ENCODE measurements around the gene OR6A2. TPM values are rescaled to one million over a fixed set of nuclear protein-coding genes. Genes with fewer than 3 reads are reported as not detected.

The OR6A2 gene
- total and polyA plus RNA-seq, 2 of the 4 experiments (the other 2 are of a cell fraction): 0.07 to 0.72 TPM

DNA sequence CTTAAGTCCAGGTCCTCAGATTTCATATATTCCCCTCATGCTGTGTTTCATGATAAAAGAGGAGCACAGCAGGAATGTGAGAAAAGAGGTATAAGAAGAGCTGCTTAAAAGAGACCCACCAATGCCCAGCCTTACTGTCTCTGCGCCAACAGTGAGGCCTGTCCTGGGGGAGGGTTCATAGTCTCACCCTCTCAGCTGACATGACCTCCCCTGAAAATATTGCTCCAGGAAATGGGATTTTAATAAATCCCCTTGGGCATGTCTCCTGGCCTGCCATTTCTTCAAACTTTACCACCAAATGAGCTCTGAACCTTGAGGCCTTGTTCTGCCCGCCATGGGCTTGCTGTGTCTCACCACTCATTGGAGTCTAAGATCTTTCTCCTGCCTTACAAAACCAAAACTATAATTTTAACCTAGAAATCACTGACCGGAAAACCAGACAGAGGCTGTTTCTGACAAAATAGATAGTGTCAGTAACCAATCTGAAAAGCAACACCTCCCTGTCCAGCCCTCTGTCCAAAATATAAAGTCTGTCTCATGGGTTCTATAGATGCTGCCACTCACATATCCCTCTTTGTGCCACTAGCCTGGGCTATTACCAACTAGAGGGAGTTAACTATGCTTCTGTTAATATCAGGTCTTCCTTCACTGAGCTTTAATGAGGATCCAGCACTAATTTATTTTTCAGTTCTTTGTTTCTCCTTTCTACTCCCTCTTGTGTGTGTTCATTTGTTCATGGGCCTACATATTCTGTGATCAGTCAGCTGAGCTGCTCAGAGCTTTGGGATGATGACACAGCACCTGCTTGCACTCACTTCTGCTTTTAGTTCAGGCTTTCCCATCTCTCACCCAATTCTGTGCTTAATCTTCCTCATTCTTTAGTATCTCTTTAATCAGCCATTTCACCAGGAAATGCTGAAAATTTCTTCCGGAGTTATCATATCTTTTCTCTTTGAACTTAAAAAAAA is 27.3 kb downstream of the OR6A2 start, which contains the start of gene OR2AG2 (continued):
- TF ChIP-seq RFX5 (IDR thresholded peaks at IDR 0.05; ENCODE audit: low read depth, low read length): no peak

DNA sequence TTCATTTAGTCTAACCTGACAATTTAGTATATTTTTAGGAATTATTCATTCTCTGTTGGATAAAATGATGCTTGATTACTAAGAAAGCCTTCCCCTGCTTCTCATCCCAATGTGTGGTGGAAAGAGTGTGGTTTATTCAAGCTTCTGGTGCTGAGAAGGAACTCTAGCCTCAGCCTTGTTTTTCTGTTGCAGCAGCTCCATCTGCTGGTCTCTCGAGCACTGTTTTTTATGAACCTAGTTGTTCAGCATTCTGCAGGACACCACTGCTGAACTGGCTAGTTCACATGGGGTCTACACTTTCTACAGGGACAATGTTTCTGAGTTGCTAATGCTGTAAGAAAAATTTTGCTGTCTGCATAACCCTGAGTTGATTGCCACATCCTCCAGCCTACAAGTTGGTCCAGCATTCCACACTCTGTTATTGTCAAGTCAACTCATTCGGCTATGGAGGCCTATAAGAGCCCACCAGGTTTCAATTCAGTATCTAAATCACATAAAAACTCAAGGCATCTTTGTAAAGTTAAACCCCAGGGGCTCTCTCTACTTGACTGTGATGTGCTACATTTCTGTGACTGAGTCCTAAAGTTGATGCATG is 42.0 kb downstream of the OR6A2 start:
- H3K4me2 ChIP-seq (ENCODE audit: low read depth, low read length): no peak overlapping the region
- BruUV-seq (replicated peaks): no TSS peak
- DNase-seq: peak; percentile 59
- no peaks in the 10 kb centered on the region for H3K9me1 ChIP-seq (ENCODE audit: insufficient read depth, low read length)
- no peaks in the 10 kb centered on the region for H3K36me3 ChIP-seq (ENCODE audit: control insufficient read depth, insufficient read depth, low read length)
- CTCF ChIA-PET: interaction anchor here (0.5 to 1.2 kb wide), 7 partner anchors 11 to 378 kb away, joined by 3 to 9 read pairs (median 4); no protein-coding TSS in a partner anchor
- H2AFZ ChIP-seq (replicated peaks; ENCODE audit: low read length, poor library complexity): no peak overlapping the region
- TF ChIP-seq, protein P1, sequence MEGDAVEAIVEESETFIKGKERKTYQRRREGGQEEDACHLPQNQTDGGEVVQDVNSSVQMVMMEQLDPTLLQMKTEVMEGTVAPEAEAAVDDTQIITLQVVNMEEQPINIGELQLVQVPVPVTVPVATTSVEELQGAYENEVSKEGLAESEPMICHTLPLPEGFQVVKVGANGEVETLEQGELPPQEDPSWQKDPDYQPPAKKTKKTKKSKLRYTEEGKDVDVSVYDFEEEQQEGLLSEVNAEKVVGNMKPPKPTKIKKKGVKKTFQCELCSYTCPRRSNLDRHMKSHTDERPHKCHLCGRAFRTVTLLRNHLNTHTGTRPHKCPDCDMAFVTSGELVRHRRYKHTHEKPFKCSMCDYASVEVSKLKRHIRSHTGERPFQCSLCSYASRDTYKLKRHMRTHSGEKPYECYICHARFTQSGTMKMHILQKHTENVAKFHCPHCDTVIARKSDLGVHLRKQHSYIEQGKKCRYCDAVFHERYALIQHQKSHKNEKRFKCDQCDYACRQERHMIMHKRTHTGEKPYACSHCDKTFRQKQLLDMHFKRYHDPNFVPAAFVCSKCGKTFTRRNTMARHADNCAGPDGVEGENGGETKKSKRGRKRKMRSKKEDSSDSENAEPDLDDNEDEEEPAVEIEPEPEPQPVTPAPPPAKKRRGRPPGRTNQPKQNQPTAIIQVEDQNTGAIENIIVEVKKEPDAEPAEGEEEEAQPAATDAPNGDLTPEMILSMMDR (conservative IDR thresholded peaks at IDR 0.05; ENCODE audit: low read depth, low read length): peak; percentile 54
- TF ChIP-seq POLR2A (IDR thresholded peaks at IDR 0.05; ENCODE audit: low read depth, low read length): no peak
- peak; percentile 39; the same call in 1 of the 2 replicates for TF ChIP-seq SMC3 (IDR thresholded peaks at IDR 0.05; ENCODE audit: low read depth, low read length)
- peak; percentile 50; the same call in 1 of the 2 replicates for TF ChIP-seq RAD21 (IDR thresholded peaks at IDR 0.05; ENCODE audit: low read length)
- TF ChIP-seq CEBPB (IDR thresholded peaks at IDR 0.05; ENCODE audit: low read depth, low read length): no peak
- no peak overlapping the region for H4K8ac ChIP-seq (ENCODE audit: low read depth in 2 of 2, low read length in 2 of 2)
- H2BK15ac ChIP-seq (ENCODE audit: low read depth, low read length): no peak overlapping the region
- no peak overlapping the region for H3K14ac ChIP-seq (replicated peaks; ENCODE audit: low read depth, low read length)
- H3K9ac ChIP-seq (ENCODE audit: low read depth, low read length): no peak overlapping the region
- in situ Hi-C loops (cut with MboI; ENCODE audit: low sequenced_read_pairs): no loop called here
- no peak overlapping the region for H3K4ac ChIP-seq (ENCODE audit: low read depth, low read length)
- no peaks in the 10 kb centered on the region for H3K4me1 ChIP-seq (ENCODE audit: control insufficient read depth, insufficient read depth, low read length)
- H3K27ac ChIP-seq (ENCODE audit: insufficient read depth, low read length): no peak overlapping the region
- H2BK5ac ChIP-seq (ENCODE audit: low read depth, low read length, poor library complexity, severe bottlenecking): no peak overlapping the region
- dilution Hi-C loops (cut with HindIII; ENCODE audit: low sequenced_read_pairs, unreplicated experiment): no loop called here
- no peaks in the 10 kb centered on the region; the same call in 1 of the 2 replicates for H3K27me3 ChIP-seq (ENCODE audit: control insufficient read depth, insufficient read depth, low read length)
- no peak overlapping the region for H4K5ac ChIP-seq (ENCODE audit: low read depth, low read length)
- H3K9me3 ChIP-seq (ENCODE audit: control insufficient read depth, insufficient read depth, low read length): no peaks in the 10 kb centered on the region
- no peak overlapping the region for H2BK120ac ChIP-seq (ENCODE audit: low read depth, low read length)
- no peak overlapping the region for H3K18ac ChIP-seq (ENCODE audit: low read depth, low read length)
- no peaks in the 10 kb centered on the region for H4K20me1 ChIP-seq (ENCODE audit: insufficient read depth, low read length)
- intact Hi-C loops (cut with micrococcal nuclease): loop anchor here (5.0 kb wide), 4 partner anchors 140 to 685 kb away; partner anchors contain the start of genes ILK, RRP8 and TPP1
- H2AK5ac ChIP-seq (ENCODE audit: low read depth, low read length): no peak overlapping the region
- no peak overlapping the region for H3K23ac ChIP-seq (ENCODE audit: low read depth, low read length)
- no peak overlapping the region for H3K4me3 ChIP-seq (ENCODE audit: insufficient read depth, low read depth, low read length)
- no peak overlapping the region for H2BK20ac ChIP-seq (ENCODE audit: low read depth, low read length)
- H3K56ac ChIP-seq (ENCODE audit: extremely low read depth, insufficient read depth, low read length): no peak overlapping the region
- no peak overlapping the region for H4K91ac ChIP-seq (ENCODE audit: insufficient read depth, low read depth, low read length)
- WGBS, 2 experiments (ENCODE audit: extremely low coverage in 2 of 2, insufficient read length in 1 of 2): 60% methylated on average over 1 of the region's 2 CpGs; no CpG with 5 or more reads in 1 of the 2 experiments
- peak; percentile 90 for ATAC-seq (ENCODE audit: low read depth)
- no peaks in the 10 kb centered on the region for H3K79me1 ChIP-seq (ENCODE audit: low read depth in 1 of 2, low read length in 2 of 2)
- no peak overlapping the region for H2AK9ac ChIP-seq (replicated peaks; ENCODE audit: low read depth, low read length, poor library complexity)
- POLR2A ChIA-PET (ENCODE audit: unreplicated experiment): interaction anchor here (0.6 kb wide), 1 partner anchor 282 kb away, joined by 3 read pairs; no protein-coding TSS in a partner anchor

Measured in IMR-90 (cell line).